Measurements from ENCODE around the gene SPEF1.

- TF ChIP-seq CTCF (IDR thresholded peaks at IDR 0.05) (no peak), POLR2A (IDR thresholded peaks at IDR 0.05) (no peak), POLR2AphosphoS5 (IDR thresholded peaks at IDR 0.05) (no peak)
These were observed 3.3 kb downstream of the SPEF1 start for GRCh38 chr20:3777716-3778629.

All from suprapubic skin (tissue), 4 donors.